ENCODE data around the gene PSD4.

The PSD4 gene

GRCh38 chr2:113173542-113174375 lies at the start of gene PSD4:
Gene PSD4 (plus strand): TSS chr2:113173971. CDS start chr2:113182457, 8,486 bp downstream.
- DNase-seq = peak; percentile 89

GRCh38 chr2:113124181-113124961 lies 49.4 kb upstream of the PSD4 start:
- DNase-seq = peak; percentile 90

GRCh38 chr2:113124984-113125855 lies 48.6 kb upstream of the PSD4 start:
- DNase-seq = no peak

- DNase-seq = peak; percentile 93
Observed at GRCh38 chr2:113126845-113127645, 46.7 kb upstream of the PSD4 start, which contains the start of gene IL1RN. Gene IL1RN (plus strand): TSS chr2:113127598. CDS start chr2:113127625, 27 bp downstream.

GRCh38 chr2:113127646-113128570 lies 45.9 kb upstream of the PSD4 start:
- no peak for DNase-seq

GRCh38 chr2:113129519-113130078 lies 44.2 kb upstream of the PSD4 start:
- DNase-seq = no peak

- no peak for DNase-seq
Observed at GRCh38 chr2:113131352-113132185, 42.2 kb upstream of the PSD4 start.

GRCh38 chr2:113132414-113133021 lies 41.3 kb upstream of the PSD4 start:
- no peak for DNase-seq

GRCh38 chr2:113133704-113134598 lies 39.8 kb upstream of the PSD4 start:
- DNase-seq = no peak

GRCh38 chr2:113134717-113135116 lies 39.1 kb upstream of the PSD4 start:
- no peak for DNase-seq

GRCh38 chr2:113135317-113135716 lies 38.5 kb upstream of the PSD4 start:
- DNase-seq = no peak

- no peak for DNase-seq
Observed at GRCh38 chr2:113136828-113137775, 36.7 kb upstream of the PSD4 start.

GRCh38 chr2:113137827-113138226 lies 35.9 kb upstream of the PSD4 start:
- no peak for DNase-seq

- peak; percentile 60 for DNase-seq
Observed at GRCh38 chr2:113138428-113139322, 35.1 kb upstream of the PSD4 start.

- DNase-seq = no peak
Observed at GRCh38 chr2:113141451-113141850, 32.3 kb upstream of the PSD4 start.

GRCh38 chr2:113142290-113142689 lies 31.5 kb upstream of the PSD4 start:
- DNase-seq = no peak
